ENCODE measurements around the gene NEURL1B.

GRCh38 chr5:172600571-172600970 is 40.5 kb upstream of the NEURL1B start:
- TF ChIP-seq TAF1 (IDR thresholded peaks at IDR 0.05; ENCODE audit: borderline replicate concordance, low read depth, low read length) = no peak
- TF ChIP-seq POLR2A (IDR thresholded peaks at IDR 0.05; ENCODE audit: low read depth, low read length) = no peak
- TF ChIP-seq POLR2AphosphoS5 (IDR thresholded peaks at IDR 0.05; ENCODE audit: low read depth, low read length) = no peak

All from GM12892 (cell line).